Measurements from ENCODE around the gene SLC25A10.
A peak's percentile ranks its signal among the peaks of the same experiment; 100 is the strongest.

Gene SLC25A10

GRCh38 chr17:81684442-81684911, 27.6 kb upstream of the SLC25A10 start:
- Histone ChIP-seq H3K79me2 (peaks cover 55% of the 10 kb centered on the region), H3K36me3 (ENCODE audit: control insufficient read depth, insufficient read depth, low read length) (no peaks in the 10 kb centered on the region)

GRCh38 chr17:81685108-81685507, 27.0 kb upstream of the SLC25A10 start:
- H3K4me2 ChIP-seq (ENCODE audit: low read length) = peak overlapping the region; percentile 88
- no peak overlapping the region for H3K27ac ChIP-seq
- H3K9ac ChIP-seq = no peak overlapping the region
- peak overlapping the region; percentile 72 for H3K4me3 ChIP-seq (ENCODE audit: low read depth, low read length)
- no peaks in the 10 kb centered on the region for H3K27me3 ChIP-seq (ENCODE audit: control insufficient read depth, insufficient read depth, low read length)
- H3K9me3 ChIP-seq (ENCODE audit: control insufficient read depth, low read length) = no peaks in the 10 kb centered on the region
- TF ChIP-seq CTCF (IDR thresholded peaks at IDR 0.05) = no peak
- H3K36me3 ChIP-seq (ENCODE audit: control insufficient read depth, insufficient read depth, low read length) = no peaks in the 10 kb centered on the region
- H3K79me2 ChIP-seq = peaks cover 55% of the 10 kb centered on the region
- H2AFZ ChIP-seq = no peak overlapping the region
- peaks cover 11% of the 10 kb centered on the region for H3K4me1 ChIP-seq

More at GRCh38 chr17:81684442-81684911, 27.6 kb upstream of the SLC25A10 start:
- peaks cover 11% of the 10 kb centered on the region for H3K4me1 ChIP-seq
- H3K9me3 ChIP-seq (ENCODE audit: control insufficient read depth, low read length) = no peaks in the 10 kb centered on the region
- H3K4me3 ChIP-seq (ENCODE audit: low read depth, low read length) = peak overlapping the region; percentile 72
- no peak overlapping the region for H3K27ac ChIP-seq
- peak overlapping the region; percentile 86 for H2AFZ ChIP-seq
- H3K27me3 ChIP-seq (ENCODE audit: control insufficient read depth, insufficient read depth, low read length) = no peaks in the 10 kb centered on the region
- TF ChIP-seq CTCF (IDR thresholded peaks at IDR 0.05) = no peak
- H3K4me2 ChIP-seq (ENCODE audit: low read length) = peak overlapping the region; percentile 88
- H3K9ac ChIP-seq = peak overlapping the region; percentile 3

GRCh38 chr17:81686614-81687013, 25.5 kb upstream of the SLC25A10 start:
- no peaks in the 10 kb centered on the region for H3K27me3 ChIP-seq (ENCODE audit: control insufficient read depth, insufficient read depth, low read length)
- no peak overlapping the region for H3K4me2 ChIP-seq (ENCODE audit: low read length)
- H3K9me3 ChIP-seq (ENCODE audit: control insufficient read depth, low read length) = no peaks in the 10 kb centered on the region
- H3K4me3 ChIP-seq (ENCODE audit: low read depth, low read length) = no peak overlapping the region
- peaks cover 11% of the 10 kb centered on the region for H3K4me1 ChIP-seq
- H2AFZ ChIP-seq = no peak overlapping the region
- H3K27ac ChIP-seq = no peak overlapping the region
- no peak for TF ChIP-seq CTCF (IDR thresholded peaks at IDR 0.05)
- H3K36me3 ChIP-seq (ENCODE audit: control insufficient read depth, insufficient read depth, low read length) = no peaks in the 10 kb centered on the region
- H3K79me2 ChIP-seq = peaks cover 56% of the 10 kb centered on the region
- no peak overlapping the region for H3K9ac ChIP-seq

GRCh38 chr17:81687770-81688541, 24.1 kb upstream of the SLC25A10 start:
- no peaks in the 10 kb centered on the region for H3K9me3 ChIP-seq (ENCODE audit: control insufficient read depth, low read length)
- no peak overlapping the region for H2AFZ ChIP-seq
- H3K9ac ChIP-seq = no peak overlapping the region
- H3K27me3 ChIP-seq (ENCODE audit: control insufficient read depth, insufficient read depth, low read length) = no peaks in the 10 kb centered on the region
- H3K79me2 ChIP-seq = peaks cover 61% of the 10 kb centered on the region
- H3K36me3 ChIP-seq (ENCODE audit: control insufficient read depth, insufficient read depth, low read length) = no peaks in the 10 kb centered on the region
- H3K4me3 ChIP-seq (ENCODE audit: low read depth, low read length) = no peak overlapping the region
- TF ChIP-seq CTCF (IDR thresholded peaks at IDR 0.05) = no peak
- H3K4me2 ChIP-seq (ENCODE audit: low read length) = no peak overlapping the region
- peaks cover 11% of the 10 kb centered on the region for H3K4me1 ChIP-seq
- H3K27ac ChIP-seq = no peak overlapping the region

- Histone ChIP-seq H3K9me3 (ENCODE audit: control insufficient read depth, low read length) (no peaks in the 10 kb centered on the region), H2AFZ (no peak overlapping the region), H3K36me3 (ENCODE audit: control insufficient read depth, insufficient read depth, low read length) (no peaks in the 10 kb centered on the region), H3K9ac (no peak overlapping the region), H3K4me1 (peaks cover 11% of the 10 kb centered on the region), H3K27me3 (ENCODE audit: control insufficient read depth, insufficient read depth, low read length) (no peaks in the 10 kb centered on the region), H3K4me3 (ENCODE audit: low read depth, low read length) (no peak overlapping the region), H3K27ac (no peak overlapping the region), H3K79me2 (peaks cover 57% of the 10 kb centered on the region), H3K4me2 (ENCODE audit: low read length) (no peak overlapping the region)
- TF ChIP-seq CTCF (IDR thresholded peaks at IDR 0.05) = no peak
Observed at GRCh38 chr17:81688616-81689015, 23.5 kb upstream of the SLC25A10 start.

All from parathyroid adenoma (tissue), 2 donors.